WTC11 (cell line): Measurements from ENCODE around the gene ODAD3. TPM values are rescaled to one million over a fixed set of nuclear protein-coding genes. Genes with fewer than 3 reads are reported as not detected.

Experiments used
- ATAC-seq: fragments of 200-7000 bp; cut with Tn5 transposase; 2 replicates; pipeline ENCODE4 v1.10.0; 2021; ENCODE audit warnings: mild to moderate bottlenecking, moderate library complexity
- CTCF ChIA-PET: fragments of 300-600 bp; sonication (Branson Sonifier 250); formaldehyde crosslinking; loops from one replicate; lab custom pipeline; 2021; ENCODE audit warnings: antibody characterized with exemption; lab: Charles Lee
- POLR2A ChIA-PET: fragments of 350-600 bp; sonication (Branson Sonifier 250); formaldehyde crosslinking; loops from one replicate; lab custom pipeline; 2021; ENCODE audit warnings: antibody characterized with exemption; lab: Charles Lee
- DNase-seq: peaks from one replicate; pipeline ENCODE4 v3.0.0; 2021; ENCODE audit warnings: low spot score
- H3K27ac Mint-ChIP-seq: 2 replicates; pipeline ENCODE4 v1.8.0; 2021; ENCODE audit warnings: mixed read lengths
- H3K27me3 Mint-ChIP-seq: 2 replicates; pipeline ENCODE4 v1.8.0; 2021; ENCODE audit warnings: low read depth, mild to moderate bottlenecking, moderate library complexity, mixed read lengths
- H3K36me3 Mint-ChIP-seq: 2 replicates; pipeline ENCODE4 v1.8.0; 2021; ENCODE audit warnings: mixed read lengths
- H3K4me1 Mint-ChIP-seq: 2 replicates; pipeline ENCODE4 v1.8.0; 2022; ENCODE audit warnings: mixed read lengths
- H3K4me3 Mint-ChIP-seq: 2 replicates; pipeline ENCODE4 v1.8.0; 2021; ENCODE audit warnings: mild to moderate bottlenecking, moderate library complexity, mixed read lengths
- H3K9me3 Mint-ChIP-seq: 2 replicates; pipeline ENCODE4 v1.8.0; 2021; ENCODE audit warnings: mixed read lengths
- ATF6 ChIP-seq: sonication (generic); formaldehyde crosslinking; IDR thresholded peaks from 2 replicates; pipeline ENCODE4 v1.8.1; 2023; ENCODE audit warnings: mild to moderate bottlenecking, missing genetic modification reagents
- CREM ChIP-seq: sonication (generic); formaldehyde crosslinking; IDR thresholded peaks from 2 replicates; pipeline ENCODE4 v1.8.1; 2022; ENCODE audit warnings: mild to moderate bottlenecking, missing genetic modification reagents, moderate library complexity
- ELF4 ChIP-seq: sonication (generic); formaldehyde crosslinking; IDR thresholded peaks from 2 replicates; pipeline ENCODE4 v1.8.1; 2022; ENCODE audit warnings: low read depth, mild to moderate bottlenecking, moderate library complexity, missing genetic modification reagents
- ESRRA ChIP-seq: sonication (generic); formaldehyde crosslinking; IDR thresholded peaks from 2 replicates; pipeline ENCODE4 v1.8.1; 2022; ENCODE audit warnings: mild to moderate bottlenecking, missing genetic modification reagents, borderline replicate concordance
- HMGA2 ChIP-seq: fragments of 250-450 bp; sonication (Bioruptor Pico); IDR thresholded peaks from 2 replicates; pipeline ENCODE4 v1.4.0; 2021; ENCODE audit warnings: mild to moderate bottlenecking, moderate library complexity
- JUN ChIP-seq: sonication (generic); formaldehyde crosslinking; IDR thresholded peaks from 2 replicates; pipeline ENCODE4 v1.8.0; 2023; ENCODE audit warnings: mild to moderate bottlenecking, missing genetic modification reagents
- KAT7 ChIP-seq: sonication (generic); formaldehyde crosslinking; IDR thresholded peaks from 2 replicates; pipeline ENCODE4 v1.8.1; 2023; ENCODE audit warnings: missing genetic modification reagents, mild to moderate bottlenecking, borderline replicate concordance
- MLX ChIP-seq: sonication (generic); formaldehyde crosslinking; IDR thresholded peaks from 2 replicates; pipeline ENCODE4 v1.8.1; 2023; ENCODE audit warnings: mild to moderate bottlenecking, missing genetic modification reagents, moderate library complexity
- MXD4 ChIP-seq: fragments of 250-450 bp; sonication (Bioruptor Pico); IDR thresholded peaks from 2 replicates; pipeline ENCODE4 v1.8.0; 2021; ENCODE audit warnings: mild to moderate bottlenecking, moderate library complexity, borderline replicate concordance
- MYBL2 ChIP-seq: sonication (generic); formaldehyde crosslinking; IDR thresholded peaks from 2 replicates; pipeline ENCODE4 v1.8.1; 2023; ENCODE audit warnings: mild to moderate bottlenecking, moderate library complexity, missing genetic modification reagents
- NFYB ChIP-seq: sonication (generic); formaldehyde crosslinking; conservative IDR thresholded peaks from 2 replicates; pipeline ENCODE4 v1.8.0; 2022; ENCODE audit warnings: low read depth, missing genetic modification reagents
- NR1H2 ChIP-seq: sonication (generic); formaldehyde crosslinking; IDR thresholded peaks from 2 replicates; pipeline ENCODE4 v1.9.0; 2021; ENCODE audit warnings: mild to moderate bottlenecking, moderate library complexity, missing genetic modification reagents
- ZNF396 ChIP-seq: fragments of 250-450 bp; sonication (Bioruptor Pico); IDR thresholded peaks from 2 replicates; pipeline ENCODE4 v1.8.0; 2021; ENCODE audit warnings: mild to moderate bottlenecking, moderate library complexity, borderline replicate concordance
- ZNF423 ChIP-seq: fragments of 250-450 bp; sonication (Bioruptor Pico); IDR thresholded peaks from 2 replicates; pipeline ENCODE4 v2.1.2; 2022; ENCODE audit warnings: mild to moderate bottlenecking, moderate library complexity
- ZNF532 ChIP-seq: fragments of 250-450 bp; sonication (Bioruptor Pico); IDR thresholded peaks from 2 replicates; pipeline ENCODE4 v1.9.0; 2021; ENCODE audit warnings: mild to moderate bottlenecking, borderline replicate concordance
- ZNF671 ChIP-seq: fragments of 250-450 bp; sonication (Bioruptor Pico); IDR thresholded peaks from 2 replicates; pipeline ENCODE4 v1.8.0; 2021; ENCODE audit warnings: mild to moderate bottlenecking
- total RNA-seq: library from RNA; stranded (reverse); gene quantifications from 3 replicates; pipeline ENCODE4 v1.2.3, GENCODE V29; 2021
- TF ChIP-seq, protein P1 (sequence below): sonication (generic); formaldehyde crosslinking; IDR thresholded peaks from 2 replicates; pipeline ENCODE4 v1.8.1; 2022; ENCODE audit warnings: mild to moderate bottlenecking, missing genetic modification reagents, moderate library complexity, borderline replicate concordance
- TF ChIP-seq, protein P2 (sequence below): sonication (generic); formaldehyde crosslinking; conservative IDR thresholded peaks from 2 replicates; pipeline ENCODE4 v1.8.1; 2022; ENCODE audit warnings: mild to moderate bottlenecking, missing genetic modification reagents
- TF ChIP-seq, protein P3 (sequence below): sonication (generic); formaldehyde crosslinking; IDR thresholded peaks from 2 replicates; pipeline ENCODE4 v1.8.1; 2023; ENCODE audit warnings: mild to moderate bottlenecking, moderate library complexity, missing genetic modification reagents
- TF ChIP-seq, protein P4 (sequence below): sonication (generic); formaldehyde crosslinking; IDR thresholded peaks from 2 replicates; pipeline ENCODE4 v1.8.0; 2022; ENCODE audit warnings: mild to moderate bottlenecking, missing genetic modification reagents

Gene ODAD3
- total RNA-seq, 1 experiment from 2014 or later: 4.1 TPM

GRCh38 chr19:11458236-11458900, 23.4 kb upstream of the ODAD3 start (continued):
- no peak for TF ChIP-seq NFYB (CRISPR knock-in tag)
- TF ChIP-seq, protein P1, sequence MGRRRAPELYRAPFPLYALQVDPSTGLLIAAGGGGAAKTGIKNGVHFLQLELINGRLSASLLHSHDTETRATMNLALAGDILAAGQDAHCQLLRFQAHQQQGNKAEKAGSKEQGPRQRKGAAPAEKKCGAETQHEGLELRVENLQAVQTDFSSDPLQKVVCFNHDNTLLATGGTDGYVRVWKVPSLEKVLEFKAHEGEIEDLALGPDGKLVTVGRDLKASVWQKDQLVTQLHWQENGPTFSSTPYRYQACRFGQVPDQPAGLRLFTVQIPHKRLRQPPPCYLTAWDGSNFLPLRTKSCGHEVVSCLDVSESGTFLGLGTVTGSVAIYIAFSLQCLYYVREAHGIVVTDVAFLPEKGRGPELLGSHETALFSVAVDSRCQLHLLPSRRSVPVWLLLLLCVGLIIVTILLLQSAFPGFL: no peak
- no peak for TF ChIP-seq ZNF671 (CRISPR knock-in tag)

GRCh38 chr19:11457831-11458230, 22.9 kb upstream of the ODAD3 start:
- DNase-seq (no peak), ATAC-seq (no peak)
- Mint-ChIP-seq H3K9me3 (no peaks in the 10 kb centered on the region), H3K4me1 (peaks cover 13% of the 10 kb centered on the region), H3K27me3 (no peaks in the 10 kb centered on the region), H3K27ac (no peak overlapping the region), H3K36me3 (no peaks in the 10 kb centered on the region), H3K4me3 (no peak overlapping the region)
- TF ChIP-seq ZNF396 (CRISPR knock-in tag) (no peak), JUN (no peak), ATF6 (CRISPR knock-in tag) (no peak), NR1H2 (no peak), HMGA2 (CRISPR knock-in tag) (no peak), ELF4 (CRISPR knock-in tag) (no peak), ZNF532 (CRISPR knock-in tag) (no peak), KAT7 (CRISPR knock-in tag) (no peak)
- TF ChIP-seq, protein P2, sequence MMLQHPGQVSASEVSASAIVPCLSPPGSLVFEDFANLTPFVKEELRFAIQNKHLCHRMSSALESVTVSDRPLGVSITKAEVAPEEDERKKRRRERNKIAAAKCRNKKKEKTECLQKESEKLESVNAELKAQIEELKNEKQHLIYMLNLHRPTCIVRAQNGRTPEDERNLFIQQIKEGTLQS (CRISPR knock-in tag): no peak
- TF ChIP-seq, protein P3, sequence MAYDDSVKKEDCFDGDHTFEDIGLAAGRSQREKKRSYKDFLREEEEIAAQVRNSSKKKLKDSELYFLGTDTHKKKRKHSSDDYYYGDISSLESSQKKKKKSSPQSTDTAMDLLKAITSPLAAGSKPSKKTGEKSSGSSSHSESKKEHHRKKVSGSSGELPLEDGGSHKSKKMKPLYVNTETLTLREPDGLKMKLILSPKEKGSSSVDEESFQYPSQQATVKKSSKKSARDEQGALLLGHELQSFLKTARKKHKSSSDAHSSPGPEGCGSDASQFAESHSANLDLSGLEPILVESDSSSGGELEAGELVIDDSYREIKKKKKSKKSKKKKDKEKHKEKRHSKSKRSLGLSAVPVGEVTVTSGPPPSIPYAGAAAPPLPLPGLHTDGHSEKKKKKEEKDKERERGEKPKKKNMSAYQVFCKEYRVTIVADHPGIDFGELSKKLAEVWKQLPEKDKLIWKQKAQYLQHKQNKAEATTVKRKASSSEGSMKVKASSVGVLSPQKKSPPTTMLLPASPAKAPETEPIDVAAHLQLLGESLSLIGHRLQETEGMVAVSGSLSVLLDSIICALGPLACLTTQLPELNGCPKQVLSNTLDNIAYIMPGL (CRISPR knock-in tag): no peak
- POLR2A ChIA-PET: interaction anchor here (0.8 kb wide), 1 partner anchor 22 kb away, joined by 3 read pairs; no protein-coding TSS in a partner anchor
- CTCF ChIA-PET: interaction anchor here (0.7 to 2.4 kb wide), 4 partner anchors 22 to 75 kb away, joined by 3 to 7 read pairs (median 3); partner anchors contain the start of genes ELAVL3, ODAD3 and PRKCSH

GRCh38 chr19:11457115-11457514, 22.2 kb upstream of the ODAD3 start:
- ChIA-PET CTCF (interaction anchor here (0.7 to 2.4 kb wide), 4 partner anchors 22 to 74 kb away, joined by 3 to 7 read pairs (median 3); partner anchors contain the start of genes ELAVL3, ODAD3 and PRKCSH), POLR2A (no interaction called here)
- Mint-ChIP-seq H3K9me3 (no peaks in the 10 kb centered on the region), H3K4me1 (peaks cover 19% of the 10 kb centered on the region), H3K4me3 (no peak overlapping the region), H3K36me3 (no peaks in the 10 kb centered on the region), H3K27ac (no peak overlapping the region), H3K27me3 (no peaks in the 10 kb centered on the region)
- ATAC-seq (no peak), DNase-seq (no peak)
- TF ChIP-seq, protein P4, sequence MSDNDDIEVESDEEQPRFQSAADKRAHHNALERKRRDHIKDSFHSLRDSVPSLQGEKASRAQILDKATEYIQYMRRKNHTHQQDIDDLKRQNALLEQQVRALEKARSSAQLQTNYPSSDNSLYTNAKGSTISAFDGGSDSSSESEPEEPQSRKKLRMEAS (CRISPR knock-in tag): no peak
- TF ChIP-seq ESRRA (CRISPR knock-in tag) (no peak), MYBL2 (CRISPR knock-in tag) (no peak), NR1H2 (no peak), ZNF423 (CRISPR knock-in tag) (no peak), CREM (CRISPR knock-in tag) (no peak), MLX (CRISPR knock-in tag) (no peak), NFYB (CRISPR knock-in tag) (no peak), MXD4 (CRISPR knock-in tag) (no peak)
